GM23338 (cell line): ENCODE data around the gene NCKAP5. TPM values are rescaled to one million over a fixed set of nuclear protein-coding genes. Genes with fewer than 3 reads are reported as not detected.

Experiments
- ATAC-seq: fragments of 200-7000 bp; cut with Tn5 transposase; 3 replicates; pipeline ENCODE4 v1.9.1; 2020
- DNase-seq: peaks from one replicate; pipeline ENCODE4 v3.0.0-alpha.2; 2015; ENCODE audit warnings: low spot score
- H2AFZ ChIP-seq: fragments of 200-600 bp; sonication (generic); 2 replicates; pipeline ENCODE4 v1.8.0; 2016; ENCODE audit warnings: antibody characterized with exemption, mild to moderate bottlenecking, moderate library complexity
- H3F3A ChIP-seq: fragments of 200-600 bp; sonication (generic); replicated peaks from 2 replicates; pipeline ENCODE4 v1.8.0; 2017; ENCODE audit warnings: antibody characterized with exemption, mixed run types, low read depth
- H3K27ac ChIP-seq: fragments of 200-600 bp; sonication (generic); 2 replicates; pipeline ENCODE4 v1.6.1; 2016; ENCODE audit warnings: low read depth
- H3K27me3 ChIP-seq: fragments of 200-600 bp; sonication (generic); 2 replicates; pipeline ENCODE4 v1.8.0; 2016; ENCODE audit warnings: mild to moderate bottlenecking, mixed run types, moderate library complexity; ENCODE audit not compliant: insufficient read depth
- H3K36me3 ChIP-seq: fragments of 200-600 bp; sonication (generic); 2 replicates; pipeline ENCODE4 v1.8.0; 2016; ENCODE audit warnings: mild to moderate bottlenecking; ENCODE audit not compliant: insufficient read depth
- H3K4me1 ChIP-seq: fragments of 200-600 bp; sonication (generic); 2 replicates; pipeline ENCODE4 v1.8.0; 2016; ENCODE audit warnings: mild to moderate bottlenecking, moderate library complexity; ENCODE audit not compliant: insufficient read depth
- H3K4me2 ChIP-seq: fragments of 200-600 bp; sonication (generic); 2 replicates; pipeline ENCODE4 v1.7.1; 2017; ENCODE audit warnings: mixed run types
- H3K4me3 ChIP-seq: fragments of 200-600 bp; sonication (generic); 2 replicates; pipeline ENCODE4 v1.6.1; 2016; ENCODE audit warnings: mixed run types
- H3K79me2 ChIP-seq: fragments of 200-600 bp; sonication (generic); replicated peaks from 2 replicates; pipeline ENCODE4 v1.8.0; 2017; ENCODE audit warnings: mild to moderate bottlenecking; ENCODE audit not compliant: insufficient read depth
- H3K9me2 ChIP-seq: fragments of 200-600 bp; sonication (generic); 2 replicates; pipeline ENCODE4 v1.8.0; 2017; ENCODE audit not compliant: insufficient read depth
- H4K20me1 ChIP-seq: fragments of 200-600 bp; sonication (generic); replicated peaks from 2 replicates; pipeline ENCODE4 v1.8.0; 2017; ENCODE audit warnings: mild to moderate bottlenecking; ENCODE audit not compliant: insufficient read depth
- H3K27ac Mint-ChIP-seq: 2 replicates; pipeline ENCODE4 v1.8.0; 2020; ENCODE audit warnings: inconsistent platforms, mild to moderate bottlenecking, moderate library complexity, mixed read lengths
- H3K27me3 Mint-ChIP-seq: 3 replicates; pipeline ENCODE4 v1.8.0; 2022; ENCODE audit warnings: low read depth, mild to moderate bottlenecking, moderate library complexity, mixed read lengths, inconsistent platforms; ENCODE audit not compliant: insufficient read depth, poor library complexity
- H3K36me3 Mint-ChIP-seq: 3 replicates; pipeline ENCODE4 v1.8.0; 2021; ENCODE audit warnings: low read depth, mild to moderate bottlenecking, inconsistent platforms, moderate library complexity, mixed read lengths
- H3K4me1 Mint-ChIP-seq: 3 replicates; pipeline ENCODE4 v1.8.0; 2020; ENCODE audit warnings: mild to moderate bottlenecking, inconsistent platforms, mixed read lengths
- H3K4me3 Mint-ChIP-seq: 3 replicates; pipeline ENCODE4 v1.8.0; 2021; ENCODE audit warnings: moderate library complexity, mild to moderate bottlenecking, inconsistent platforms, mixed read lengths
- H3K9me3 Mint-ChIP-seq: 3 replicates; pipeline ENCODE4 v1.8.0; 2020; ENCODE audit warnings: moderate library complexity, mild to moderate bottlenecking, inconsistent platforms, mixed read lengths
- CTCF ChIP-seq, 2 experiments: fragments of 200-600 bp in 1 of 2; sonication (generic) in 1 of 2; conservative IDR thresholded peaks; 2 replicates each; pipeline versions ENCODE4 v1.5.1 to v1.6.1; 2016 to 2017; ENCODE audit warnings: antibody characterized with exemption in 2 of 2, low read depth in 2 of 2, mild to moderate bottlenecking in 2 of 2, moderate library complexity in 1 of 2
- ETS1 ChIP-seq: IDR thresholded peaks from 2 replicates; pipeline ENCODE4 v1.6.1; 2016; ENCODE audit warnings: antibody characterized with exemption
- EZH2 ChIP-seq: fragments of 200-600 bp; sonication (generic); IDR thresholded peaks from one replicate; pipeline ENCODE4 v1.8.0; 2017; ENCODE audit warnings: antibody characterized with exemption, mild to moderate bottlenecking, low read depth; ENCODE audit not compliant: unreplicated experiment
- EZH2phosphoT487 ChIP-seq: fragments of 200-600 bp; sonication (generic); IDR thresholded peaks from one replicate; pipeline ENCODE4 v1.8.1; 2018; ENCODE audit warnings: antibody characterized with exemption; ENCODE audit not compliant: unreplicated experiment
- JUNB ChIP-seq: IDR thresholded peaks from one replicate; pipeline ENCODE4 v1.6.1; 2016; ENCODE audit warnings: antibody characterized with exemption; ENCODE audit not compliant: unreplicated experiment
- NANOG ChIP-seq: IDR thresholded peaks from 2 replicates; pipeline ENCODE4 v1.6.1; 2016; ENCODE audit warnings: antibody characterized with exemption, borderline replicate concordance
- POLR2AphosphoS5 ChIP-seq: IDR thresholded peaks from 2 replicates; pipeline ENCODE4 v1.6.1; 2016; ENCODE audit warnings: antibody characterized with exemption, low read depth
- STAT1 ChIP-seq: IDR thresholded peaks from one replicate; pipeline ENCODE4 v1.6.1; 2016; ENCODE audit warnings: antibody characterized with exemption; ENCODE audit not compliant: unreplicated experiment
- ZNF114 ChIP-seq: fragments of 250-450 bp; sonication (Bioruptor Pico); IDR thresholded peaks from 2 replicates; pipeline ENCODE4 v1.5.0; 2020; ENCODE audit warnings: mild to moderate bottlenecking, moderate library complexity
- ZNF331 ChIP-seq: fragments of 250-450 bp; sonication (Bioruptor Pico); IDR thresholded peaks from 2 replicates; pipeline ENCODE4 v1.5.0; 2020; ENCODE audit warnings: low read depth, mild to moderate bottlenecking, moderate library complexity
- polyA plus RNA-seq: library from polyadenylated mRNA; unstranded; fragments of >200 nt; fragmentation: Nextera tagmentation; extraction: Ambion mirVana; gene quantifications from 2 replicates; pipeline ENCODE4 v1.2.1, GENCODE V29; 2016
- total RNA-seq: library from RNA; depleted of rRNA; stranded (reverse); fragments of >200 nt; shearing (Covaris generic); gene quantifications from 2 replicates; pipeline ENCODE4 v1.2.3, GENCODE V29; 2014
- TF ChIP-seq, protein P1 (sequence below): fragments of 250-450 bp; sonication (Bioruptor Pico); IDR thresholded peaks from 2 replicates; pipeline ENCODE4 v1.5.0; 2020; ENCODE audit warnings: mild to moderate bottlenecking, moderate library complexity

The NCKAP5 gene
- total and polyA plus RNA-seq, 2 experiments from 2014 or later, result 0.34 to 0.73 TPM

GRCh38 chr2:133411857-133412256 is 156.4 kb downstream of the NCKAP5 start:
- Histone ChIP-seq H3K27me3 (no peaks in the 10 kb centered on the region), H3K9me2 (no peaks in the 10 kb centered on the region), H3K27ac (no peak overlapping the region), H3K4me2 (no peak overlapping the region), H4K20me1 (no peaks in the 10 kb centered on the region), H3F3A (no peaks in the 10 kb centered on the region), H3K79me2 (no peaks in the 10 kb centered on the region), H2AFZ (no peak overlapping the region), H3K36me3 (no peaks in the 10 kb centered on the region), H3K4me1 (no peaks in the 10 kb centered on the region), H3K4me3 (no peak overlapping the region)
- no peak overlapping the region for H3K4me3 Mint-ChIP-seq
- peak; percentile 47 to 60 for TF ChIP-seq CTCF (conservative IDR thresholded peaks at IDR 0.05; ENCODE audit: low read depth in 2 of 2)
- TF ChIP-seq JUNB, result no peak
- no peak for TF ChIP-seq STAT1
- no peak for TF ChIP-seq EZH2
- no peaks in the 10 kb centered on the region for H3K36me3 Mint-ChIP-seq
- H3K4me1 Mint-ChIP-seq, result peaks cover 11% of the 10 kb centered on the region
- H3K27ac Mint-ChIP-seq, result no peak overlapping the region
- ATAC-seq, result peak; percentile 98
- H3K9me3 Mint-ChIP-seq, result no peaks in the 10 kb centered on the region
- DNase-seq, result peak; percentile 74
- H3K27me3 Mint-ChIP-seq, result peaks cover 8% of the 10 kb centered on the region

- Mint-ChIP-seq H3K36me3 (no peaks in the 10 kb centered on the region), H3K27ac (no peak overlapping the region), H3K27me3 (peaks cover 8% of the 10 kb centered on the region), H3K4me3 (no peak overlapping the region), H3K4me1 (peaks cover 14% of the 10 kb centered on the region), H3K9me3 (no peaks in the 10 kb centered on the region)
- ATAC-seq, result no peak
- no peaks in the 10 kb centered on the region for H3K9me2 ChIP-seq
- H3F3A ChIP-seq, result no peaks in the 10 kb centered on the region
- H3K4me1 ChIP-seq, result no peaks in the 10 kb centered on the region
- no peak overlapping the region for H3K27ac ChIP-seq
- H2AFZ ChIP-seq, result no peak overlapping the region
- H3K4me3 ChIP-seq, result no peak overlapping the region
- no peak overlapping the region for H3K4me2 ChIP-seq
- H3K27me3 ChIP-seq, result no peaks in the 10 kb centered on the region
- no peaks in the 10 kb centered on the region for H3K36me3 ChIP-seq
- no peak for DNase-seq
- H3K79me2 ChIP-seq, result no peaks in the 10 kb centered on the region
- H4K20me1 ChIP-seq, result no peaks in the 10 kb centered on the region
- TF ChIP-seq ZNF331 (CRISPR knock-in tag) (no peak), EZH2 (no peak), ZNF114 (CRISPR knock-in tag) (no peak), ETS1 (no peak), NANOG (no peak), CTCF (conservative IDR thresholded peaks at IDR 0.05; ENCODE audit: low read depth in 2 of 2) (no peak), POLR2AphosphoS5 (no peak), EZH2phosphoT487 (no peak), JUNB (no peak), STAT1 (no peak)
- TF ChIP-seq, protein P1, sequence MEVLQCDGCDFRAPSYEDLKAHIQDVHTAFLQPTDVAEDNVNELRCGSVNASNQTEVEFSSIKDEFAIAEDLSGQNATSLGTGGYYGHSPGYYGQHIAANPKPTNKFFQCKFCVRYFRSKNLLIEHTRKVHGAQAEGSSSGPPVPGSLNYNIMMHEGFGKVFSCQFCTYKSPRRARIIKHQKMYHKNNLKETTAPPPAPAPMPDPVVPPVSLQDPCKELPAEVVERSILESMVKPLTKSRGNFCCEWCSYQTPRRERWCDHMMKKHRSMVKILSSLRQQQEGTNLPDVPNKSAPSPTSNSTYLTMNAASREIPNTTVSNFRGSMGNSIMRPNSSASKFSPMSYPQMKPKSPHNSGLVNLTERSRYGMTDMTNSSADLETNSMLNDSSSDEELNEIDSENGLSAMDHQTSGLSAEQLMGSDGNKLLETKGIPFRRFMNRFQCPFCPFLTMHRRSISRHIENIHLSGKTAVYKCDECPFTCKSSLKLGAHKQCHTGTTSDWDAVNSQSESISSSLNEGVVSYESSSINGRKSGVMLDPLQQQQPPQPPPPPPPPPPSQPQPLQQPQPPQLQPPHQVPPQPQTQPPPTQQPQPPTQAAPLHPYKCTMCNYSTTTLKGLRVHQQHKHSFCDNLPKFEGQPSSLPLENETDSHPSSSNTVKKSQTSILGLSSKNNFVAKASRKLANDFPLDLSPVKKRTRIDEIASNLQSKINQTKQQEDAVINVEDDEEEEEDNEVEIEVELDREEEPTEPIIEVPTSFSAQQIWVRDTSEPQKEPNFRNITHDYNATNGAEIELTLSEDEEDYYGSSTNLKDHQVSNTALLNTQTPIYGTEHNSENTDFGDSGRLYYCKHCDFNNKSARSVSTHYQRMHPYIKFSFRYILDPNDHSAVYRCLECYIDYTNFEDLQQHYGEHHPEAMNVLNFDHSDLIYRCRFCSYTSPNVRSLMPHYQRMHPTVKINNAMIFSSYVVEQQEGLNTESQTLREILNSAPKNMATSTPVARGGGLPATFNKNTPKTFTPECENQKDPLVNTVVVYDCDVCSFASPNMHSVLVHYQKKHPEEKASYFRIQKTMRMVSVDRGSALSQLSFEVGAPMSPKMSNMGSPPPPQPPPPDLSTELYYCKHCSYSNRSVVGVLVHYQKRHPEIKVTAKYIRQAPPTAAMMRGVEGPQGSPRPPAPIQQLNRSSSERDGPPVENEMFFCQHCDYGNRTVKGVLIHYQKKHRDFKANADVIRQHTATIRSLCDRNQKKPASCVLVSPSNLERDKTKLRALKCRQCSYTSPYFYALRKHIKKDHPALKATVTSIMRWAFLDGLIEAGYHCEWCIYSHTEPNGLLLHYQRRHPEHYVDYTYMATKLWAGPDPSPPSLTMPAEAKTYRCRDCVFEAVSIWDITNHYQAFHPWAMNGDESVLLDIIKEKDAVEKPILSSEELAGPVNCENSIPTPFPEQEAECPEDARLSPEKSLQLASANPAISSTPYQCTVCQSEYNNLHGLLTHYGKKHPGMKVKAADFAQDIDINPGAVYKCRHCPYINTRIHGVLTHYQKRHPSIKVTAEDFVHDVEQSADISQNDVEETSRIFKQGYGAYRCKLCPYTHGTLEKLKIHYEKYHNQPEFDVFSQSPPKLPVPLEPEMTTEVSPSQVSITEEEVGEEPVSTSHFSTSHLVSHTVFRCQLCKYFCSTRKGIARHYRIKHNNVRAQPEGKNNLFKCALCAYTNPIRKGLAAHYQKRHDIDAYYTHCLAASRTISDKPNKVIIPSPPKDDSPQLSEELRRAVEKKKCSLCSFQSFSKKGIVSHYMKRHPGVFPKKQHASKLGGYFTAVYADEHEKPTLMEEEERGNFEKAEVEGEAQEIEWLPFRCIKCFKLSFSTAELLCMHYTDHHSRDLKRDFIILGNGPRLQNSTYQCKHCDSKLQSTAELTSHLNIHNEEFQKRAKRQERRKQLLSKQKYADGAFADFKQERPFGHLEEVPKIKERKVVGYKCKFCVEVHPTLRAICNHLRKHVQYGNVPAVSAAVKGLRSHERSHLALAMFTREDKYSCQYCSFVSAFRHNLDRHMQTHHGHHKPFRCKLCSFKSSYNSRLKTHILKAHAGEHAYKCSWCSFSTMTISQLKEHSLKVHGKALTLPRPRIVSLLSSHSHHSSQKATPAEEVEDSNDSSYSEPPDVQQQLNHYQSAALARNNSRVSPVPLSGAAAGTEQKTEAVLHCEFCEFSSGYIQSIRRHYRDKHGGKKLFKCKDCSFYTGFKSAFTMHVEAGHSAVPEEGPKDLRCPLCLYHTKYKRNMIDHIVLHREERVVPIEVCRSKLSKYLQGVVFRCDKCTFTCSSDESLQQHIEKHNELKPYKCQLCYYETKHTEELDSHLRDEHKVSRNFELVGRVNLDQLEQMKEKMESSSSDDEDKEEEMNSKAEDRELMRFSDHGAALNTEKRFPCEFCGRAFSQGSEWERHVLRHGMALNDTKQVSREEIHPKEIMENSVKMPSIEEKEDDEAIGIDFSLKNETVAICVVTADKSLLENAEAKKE, result no peak
Measured at GRCh38 chr2:133411101-133411500, 157.2 kb downstream of the NCKAP5 start.
